Panc1 (cell line): ENCODE results near the gene USP37. TPM values are rescaled to one million over a fixed set of nuclear protein-coding genes. Genes with fewer than 3 reads are reported as not detected.

Experiments used
- ATAC-seq: fragments of 200-7000 bp; cut with Tn5 transposase; 2 replicates; pipeline ENCODE4 v1.9.1; 2020; ENCODE audit warnings: mild to moderate bottlenecking, moderate library complexity
- BruUV-seq: library from RNA; stranded (reverse); fragments of 400-500 nt; replicated peaks from 2 replicates; lab custom pipeline; 2021; lab: Mats Ljungman, UMichigan
- CTCF ChIA-PET: fragments of 300-600 bp; sonication (Branson Sonifier 250); formaldehyde crosslinking; loops from one replicate; lab custom pipeline; 2022; ENCODE audit warnings: antibody characterized with exemption; lab: Charles Lee
- POLR2A ChIA-PET: fragments of 300-600 bp; sonication (Branson Sonifier 250); formaldehyde crosslinking; loops from one replicate; lab custom pipeline; 2022; ENCODE audit warnings: antibody characterized with exemption; lab: Charles Lee
- DNase-seq: peaks from one replicate; pipeline ENCODE4 v3.0.0-alpha.2; 2010; ENCODE audit warnings: low read depth, low spot score
- H3K27ac ChIP-seq: 2 replicates; pipeline ENCODE4 v1.5.1; 2011; ENCODE audit warnings: mild to moderate bottlenecking, low read length, inconsistent platforms
- H3K27me3 ChIP-seq: fragments of 200-500 bp; sonication (Bioruptor generic); 2 replicates; pipeline ENCODE4 v1.6.0; 2014; ENCODE audit warnings: low read length, inconsistent platforms; ENCODE audit not compliant: control insufficient read depth, insufficient read depth
- H3K36me3 ChIP-seq: fragments of 200-500 bp; sonication (Bioruptor generic); 2 replicates; pipeline ENCODE4 v1.5.1; 2014; ENCODE audit warnings: inconsistent platforms, mild to moderate bottlenecking, low read length, moderate library complexity; ENCODE audit not compliant: control insufficient read depth, insufficient read depth
- H3K4me1 ChIP-seq: 2 replicates; pipeline ENCODE4 v1.5.1; 2011; ENCODE audit warnings: inconsistent platforms, mild to moderate bottlenecking, low read length, moderate library complexity; ENCODE audit not compliant: control insufficient read depth, insufficient read depth
- H3K4me3 ChIP-seq, 2 experiments: 2 replicates each; pipeline ENCODE4 v1.5.1; 2011 to 2012; ENCODE audit warnings: low read depth in 2 of 2, low read length in 2 of 2, mild to moderate bottlenecking in 2 of 2, inconsistent platforms in 1 of 2, moderate library complexity in 1 of 2
- H3K9me3 ChIP-seq: fragments of 200-500 bp; sonication (Bioruptor generic); 2 replicates; pipeline ENCODE4 v1.5.1; 2014; ENCODE audit warnings: low read depth, mild to moderate bottlenecking, inconsistent platforms, low read length, moderate library complexity; ENCODE audit not compliant: control insufficient read depth, insufficient read depth
- CTCF ChIP-seq: fragments of 450-650 bp; IDR thresholded peaks from 2 replicates; pipeline ENCODE4 v1.5.1; 2017; ENCODE audit warnings: mild to moderate bottlenecking
- POLR2AphosphoS5 ChIP-seq: IDR thresholded peaks from 2 replicates; pipeline ENCODE4 v1.6.1; 2012; ENCODE audit warnings: mild to moderate bottlenecking, low read depth, low read length, moderate library complexity
- SIN3A ChIP-seq: IDR thresholded peaks from 2 replicates; pipeline ENCODE4 v1.6.1; 2012; ENCODE audit warnings: low read depth, mild to moderate bottlenecking, low read length, moderate library complexity, borderline replicate concordance; ENCODE audit not compliant: insufficient read depth
- TCF7L2 ChIP-seq: IDR thresholded peaks from 2 replicates; pipeline ENCODE4 v1.6.1; 2011; ENCODE audit warnings: mild to moderate bottlenecking, low read depth, low read length, inconsistent platforms
- in situ Hi-C: cut with HindIII; loops from 2 replicates; pipeline ENCODE4 v1.10.0; 2016; ENCODE audit warnings: low sequenced_read_pairs, low pct_unique_long_range_greater_than_20kb
- intact Hi-C: fragments of 100-400 bp; cut with micrococcal nuclease; formaldehyde crosslinking; loops from one replicate; pipeline ENCODE4 v1.10.0; 2022; ENCODE audit not compliant: unreplicated experiment
- total RNA-seq: library from RNA; stranded (reverse); gene quantifications from one replicate; pipeline ENCODE4 v1.2.1, GENCODE V29; 2021; ENCODE audit not compliant: unreplicated experiment
- TF ChIP-seq, protein P1 (sequence below), 2 experiments: IDR thresholded peaks; 2 replicates each; pipeline ENCODE4 v1.6.1; 2011 to 2012; ENCODE audit warnings: low read depth in 2 of 2, control low read depth in 1 of 2, low read length in 1 of 2, mild to moderate bottlenecking in 1 of 2, moderate library complexity in 1 of 2; ENCODE audit not compliant: insufficient read depth in 1 of 2

USP37 gene
- total RNA-seq, 1 experiment from 2014 or later = 19.2 TPM

GRCh38 chr2:218576854-218577253 is 8.7 kb upstream of the USP37 start:
- in situ Hi-C loops = no loop called here
- no peaks in the 10 kb centered on the region for H3K4me1 ChIP-seq
- no TSS peak for BruUV-seq
- ChIA-PET POLR2A (no interaction called here), CTCF (no interaction called here)
- no peak overlapping the region for H3K4me3 ChIP-seq
- peaks cover 7% of the 10 kb centered on the region; the same call in 1 of the 2 replicates for H3K36me3 ChIP-seq
- no peak for TF ChIP-seq SIN3A
- TF ChIP-seq POLR2AphosphoS5 = no peak
- ATAC-seq = no peak
- no peaks in the 10 kb centered on the region for H3K27me3 ChIP-seq
- intact Hi-C loops = no loop called here
- no peaks in the 10 kb centered on the region for H3K9me3 ChIP-seq
- no peak overlapping the region for H3K27ac ChIP-seq
- no peak for DNase-seq

GRCh38 chr2:218570850-218571249 is 2.7 kb upstream of the USP37 start:
- no TSS peak for BruUV-seq
- ATAC-seq (no peak), DNase-seq (no peak)
- CTCF ChIA-PET = no interaction called here
- in situ Hi-C loops = no loop called here
- intact Hi-C loops = no loop called here
- no peak for TF ChIP-seq TCF7L2
- no peak for TF ChIP-seq POLR2AphosphoS5
- H3K36me3 ChIP-seq = peaks cover 11% of the 10 kb centered on the region
- H3K27me3 ChIP-seq = no peaks in the 10 kb centered on the region
- POLR2A ChIA-PET = no interaction called here
- H3K27ac ChIP-seq = peak overlapping the region; percentile 97
- no peaks in the 10 kb centered on the region for H3K9me3 ChIP-seq
- H3K4me3 ChIP-seq = peak overlapping the region; percentile 95
- H3K4me1 ChIP-seq = peaks cover 18% of the 10 kb centered on the region

GRCh38 chr2:218569661-218570500 is 1.7 kb upstream of the USP37 start:
- ChIA-PET POLR2A (no interaction called here), CTCF (interaction anchor here (0.6 kb wide), 1 partner anchor 213 kb away, joined by 3 read pairs; no protein-coding TSS in a partner anchor)
- in situ Hi-C loops (no loop called here), intact Hi-C loops (no loop called here)
- H3K4me1 ChIP-seq = peaks cover 18% of the 10 kb centered on the region
- TF ChIP-seq CTCF = no peak
- no peak for TF ChIP-seq TCF7L2
- TF ChIP-seq SIN3A = 0 out of 2 replicates have a peak, but pooled peaks have one; percentile 18
- H3K9me3 ChIP-seq = no peaks in the 10 kb centered on the region
- DNase-seq = no peak
- no peak for ATAC-seq
- H3K4me3 ChIP-seq = peak overlapping the region; percentile 95
- TSS peak; percentile 80 for BruUV-seq
- H3K27me3 ChIP-seq = no peaks in the 10 kb centered on the region
- peak overlapping the region; percentile 97 for H3K27ac ChIP-seq
- H3K36me3 ChIP-seq = peaks cover 11% of the 10 kb centered on the region

GRCh38 chr2:218569038-218569431 is 884 bp upstream of the USP37 start:
- CTCF ChIA-PET = no interaction called here
- DNase-seq (no peak), ATAC-seq (peak; percentile 34)
- TF ChIP-seq TCF7L2 = 0 out of 2 replicates have a peak, but pooled peaks have one; percentile 23
- TF ChIP-seq, protein P1, sequence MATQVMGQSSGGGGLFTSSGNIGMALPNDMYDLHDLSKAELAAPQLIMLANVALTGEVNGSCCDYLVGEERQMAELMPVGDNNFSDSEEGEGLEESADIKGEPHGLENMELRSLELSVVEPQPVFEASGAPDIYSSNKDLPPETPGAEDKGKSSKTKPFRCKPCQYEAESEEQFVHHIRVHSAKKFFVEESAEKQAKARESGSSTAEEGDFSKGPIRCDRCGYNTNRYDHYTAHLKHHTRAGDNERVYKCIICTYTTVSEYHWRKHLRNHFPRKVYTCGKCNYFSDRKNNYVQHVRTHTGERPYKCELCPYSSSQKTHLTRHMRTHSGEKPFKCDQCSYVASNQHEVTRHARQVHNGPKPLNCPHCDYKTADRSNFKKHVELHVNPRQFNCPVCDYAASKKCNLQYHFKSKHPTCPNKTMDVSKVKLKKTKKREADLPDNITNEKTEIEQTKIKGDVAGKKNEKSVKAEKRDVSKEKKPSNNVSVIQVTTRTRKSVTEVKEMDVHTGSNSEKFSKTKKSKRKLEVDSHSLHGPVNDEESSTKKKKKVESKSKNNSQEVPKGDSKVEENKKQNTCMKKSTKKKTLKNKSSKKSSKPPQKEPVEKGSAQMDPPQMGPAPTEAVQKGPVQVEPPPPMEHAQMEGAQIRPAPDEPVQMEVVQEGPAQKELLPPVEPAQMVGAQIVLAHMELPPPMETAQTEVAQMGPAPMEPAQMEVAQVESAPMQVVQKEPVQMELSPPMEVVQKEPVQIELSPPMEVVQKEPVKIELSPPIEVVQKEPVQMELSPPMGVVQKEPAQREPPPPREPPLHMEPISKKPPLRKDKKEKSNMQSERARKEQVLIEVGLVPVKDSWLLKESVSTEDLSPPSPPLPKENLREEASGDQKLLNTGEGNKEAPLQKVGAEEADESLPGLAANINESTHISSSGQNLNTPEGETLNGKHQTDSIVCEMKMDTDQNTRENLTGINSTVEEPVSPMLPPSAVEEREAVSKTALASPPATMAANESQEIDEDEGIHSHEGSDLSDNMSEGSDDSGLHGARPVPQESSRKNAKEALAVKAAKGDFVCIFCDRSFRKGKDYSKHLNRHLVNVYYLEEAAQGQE (IDR thresholded peaks at IDR 0.05; ENCODE audit: insufficient read depth in 1 of 2, low read depth in 2 of 2, low read length in 1 of 2) = no peak
- Histone ChIP-seq H3K4me3 (peak overlapping the region; percentile 95), H3K27ac (peak overlapping the region; percentile 97), H3K4me1 (peaks cover 18% of the 10 kb centered on the region), H3K36me3 (peaks cover 11% of the 10 kb centered on the region), H3K9me3 (no peaks in the 10 kb centered on the region), H3K27me3 (no peaks in the 10 kb centered on the region)
- in situ Hi-C loops = no loop called here
- intact Hi-C loops = no loop called here
- POLR2A ChIA-PET = no interaction called here
- BruUV-seq = no TSS peak
